Uterus (tissue), 2 donors: ENCODE results near the gene FEN1.

Source experiments
- CTCF ChIP-seq, 4 experiments: fragments of 200-600 bp in 2 of 4; fragments of 450-650 bp in 2 of 4; sonication (generic) in 2 of 4; IDR thresholded peaks; one replicate each; pipeline ENCODE4 v1.5.1; 2016 to 2019; ENCODE audit warnings: antibody characterized with exemption in 4 of 4, mild to moderate bottlenecking in 2 of 4, moderate library complexity in 1 of 4
- POLR2A ChIP-seq, 2 donors: fragments of 450-650 bp; IDR thresholded peaks; one replicate each; pipeline ENCODE4 v1.6.1; 2016; ENCODE audit warnings: antibody characterized with exemption in 2 of 2, mild to moderate bottlenecking in 1 of 2, moderate library complexity in 1 of 2

GRCh38 chr11:61805146-61805545, 12.4 kb downstream of the FEN1 start:
- TF ChIP-seq CTCF (IDR thresholded peaks at IDR 0.05), result no peak
- no peak for TF ChIP-seq POLR2A (IDR thresholded peaks at IDR 0.05)
